GM19452 (cell line): ENCODE results near the gene UBE3D.

Source experiments
- ATAC-seq: cut with Tn5 transposase; IDR thresholded peaks from one replicate; pipeline ENCODE4 v1.9.1; 2021; ENCODE audit not compliant: unreplicated experiment

The UBE3D gene

GRCh38 chr6:83065511-83066192, at the start of gene UBE3D:
TSS of gene UBE3D (minus strand) at chr6:83065841. CDS start at chr6:83065718, 123 bp downstream.
- peak; percentile 65 for ATAC-seq

GRCh38 chr6:83114164-83114563, 48.5 kb upstream of the UBE3D start:
- ATAC-seq = no peak

GRCh38 chr6:83113258-83113657, 47.6 kb upstream of the UBE3D start:
- no peak for ATAC-seq

DNA sequence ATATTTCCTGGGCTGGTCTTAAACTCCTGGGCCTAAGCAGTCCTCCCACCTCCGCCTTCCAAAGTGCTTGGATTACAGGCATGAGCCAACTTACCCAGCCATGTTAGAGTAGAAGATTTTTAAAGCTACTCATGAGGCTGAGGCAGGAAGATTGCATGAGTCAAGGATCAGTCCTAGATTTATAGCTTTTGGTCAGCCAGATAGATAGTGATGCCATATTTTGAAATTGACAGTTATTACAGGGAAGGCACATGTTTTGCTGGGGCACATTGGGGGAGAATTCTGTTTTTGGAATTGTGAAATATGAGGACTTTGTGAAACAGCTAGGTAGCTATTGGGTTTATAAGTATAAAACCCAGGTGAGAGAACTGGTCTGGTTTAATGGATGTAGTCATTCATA, 42.7 kb upstream of the UBE3D start:
- ATAC-seq = no peak

DNA sequence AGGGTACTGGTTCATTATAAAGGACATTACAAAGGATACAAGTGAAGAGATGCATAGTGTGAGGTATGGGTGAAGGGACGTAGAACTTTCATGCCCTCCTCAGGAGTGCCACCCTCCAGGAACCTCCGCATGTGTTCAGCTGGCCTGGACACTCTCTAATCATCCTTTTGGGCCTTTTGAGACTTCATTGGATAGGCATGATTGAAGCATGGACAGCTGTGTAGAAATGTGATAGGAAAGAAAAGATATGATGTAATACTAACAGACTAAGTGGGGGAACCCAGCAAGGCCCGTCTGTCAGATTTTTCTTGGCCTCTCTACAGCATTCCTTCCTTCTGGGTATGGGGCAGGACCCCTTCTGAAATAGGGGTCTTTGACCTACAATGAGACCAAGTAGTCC, 32.9 kb upstream of the UBE3D start:
- ATAC-seq = no peak

GRCh38 chr6:83097675-83098074, 32.0 kb upstream of the UBE3D start:
- ATAC-seq = no peak

GRCh38 chr6:83097204-83097603, 31.6 kb upstream of the UBE3D start:
- no peak for ATAC-seq

GRCh38 chr6:83096791-83097190, 31.1 kb upstream of the UBE3D start:
- ATAC-seq = no peak

- ATAC-seq = no peak
Measured at GRCh38 chr6:83092756-83093399, 27.2 kb upstream of the UBE3D start.

GRCh38 chr6:83086751-83087150, 21.1 kb upstream of the UBE3D start:
- peak; percentile 97 for ATAC-seq

DNA sequence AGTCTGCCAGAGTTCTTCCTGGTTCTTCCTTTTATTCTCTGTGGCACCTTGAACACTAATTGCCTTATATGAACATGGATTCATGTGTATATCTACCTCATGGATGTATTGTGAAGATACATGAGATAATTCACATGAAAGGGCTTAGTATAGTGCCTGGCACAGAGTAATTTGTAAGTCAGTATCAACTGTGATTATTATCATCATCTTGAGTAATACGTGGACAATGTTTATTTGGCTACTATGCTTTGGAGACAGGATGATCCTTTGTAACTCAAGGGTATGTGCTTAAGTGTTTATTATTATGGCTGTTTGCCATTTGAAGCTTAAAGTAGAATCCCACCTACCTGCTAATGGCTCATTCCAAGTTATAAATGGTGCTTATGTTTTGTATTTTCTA, 17.8 kb upstream of the UBE3D start:
- no peak for ATAC-seq

DNA sequence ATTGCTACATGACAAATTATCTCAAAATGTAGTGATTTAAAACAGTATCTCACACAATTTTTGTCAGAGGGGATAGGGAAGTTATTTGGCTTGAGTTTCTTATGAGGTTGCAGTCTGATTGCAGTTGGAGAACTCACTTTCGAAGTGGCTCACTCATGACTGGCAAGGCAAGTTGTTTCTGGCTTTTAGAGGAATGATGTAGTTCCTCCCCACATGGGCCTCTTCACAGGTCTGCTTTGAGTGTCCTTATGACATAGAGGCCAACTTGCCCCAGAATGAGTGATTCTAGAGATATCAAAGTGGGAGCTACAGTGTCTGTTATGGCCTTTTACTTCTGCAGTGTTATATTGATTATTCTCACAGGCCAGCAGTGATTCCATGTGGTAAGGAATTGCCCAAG, 8.0 kb upstream of the UBE3D start:
- no peak for ATAC-seq

GRCh38 chr6:83072726-83073125, 7.1 kb upstream of the UBE3D start:
- no peak for ATAC-seq

DNA sequence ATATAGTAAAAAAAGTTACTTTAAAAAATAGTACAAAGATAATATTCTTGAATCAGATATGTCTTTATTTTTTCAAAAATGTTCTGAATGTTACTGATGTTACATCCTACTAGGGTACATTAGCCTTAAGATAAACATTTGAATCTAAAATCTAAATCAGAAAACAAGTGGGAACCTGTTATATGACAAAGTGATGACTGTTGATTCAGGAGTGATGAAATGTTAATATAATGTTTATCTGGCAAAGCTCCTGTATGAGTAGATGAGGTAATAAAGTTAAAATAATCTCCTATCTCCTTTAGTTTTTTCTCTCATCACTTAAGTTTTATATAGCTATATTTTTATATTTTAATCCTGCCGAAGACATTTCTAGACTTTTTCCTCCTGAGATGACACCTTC, 6.1 kb upstream of the UBE3D start:
- no peak for ATAC-seq

GRCh38 chr6:83071023-83071422, 5.4 kb upstream of the UBE3D start:
- peak; percentile 58 for ATAC-seq

- no peak for ATAC-seq
Measured at GRCh38 chr6:83069633-83070032, 4.0 kb upstream of the UBE3D start.

DNA sequence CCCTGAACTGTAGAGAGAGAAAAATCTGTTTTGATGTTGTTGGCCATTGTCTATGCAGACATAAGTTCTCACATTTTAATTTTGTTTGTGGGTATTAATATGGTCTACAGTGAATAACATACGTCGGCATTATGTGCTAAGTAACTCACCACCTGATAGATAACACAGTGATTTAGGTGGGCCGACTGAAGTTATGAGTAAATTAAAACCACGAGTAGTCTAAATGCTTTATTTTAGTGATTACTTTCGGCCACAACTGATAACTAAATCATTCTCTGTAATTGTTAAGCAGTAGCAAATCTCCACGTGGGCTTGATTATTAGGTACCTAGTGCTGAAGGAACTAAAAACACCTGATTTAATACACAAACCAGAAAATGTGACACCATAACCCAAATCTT, 3.0 kb upstream of the UBE3D start:
- no peak for ATAC-seq

GRCh38 chr6:83067448-83068439, 2.1 kb upstream of the UBE3D start, which contains the start of gene DOP1A:
TSS of gene DOP1A (plus strand) at chr6:83067671. CDS start at chr6:83096978, 29,307 bp downstream.
- peak; percentile 84 for ATAC-seq

- no peak for ATAC-seq
Measured at GRCh38 chr6:83062225-83062624, 3.4 kb downstream of the UBE3D start.

GRCh38 chr6:83061190-83061589, 4.5 kb downstream of the UBE3D start:
- ATAC-seq = no peak

DNA sequence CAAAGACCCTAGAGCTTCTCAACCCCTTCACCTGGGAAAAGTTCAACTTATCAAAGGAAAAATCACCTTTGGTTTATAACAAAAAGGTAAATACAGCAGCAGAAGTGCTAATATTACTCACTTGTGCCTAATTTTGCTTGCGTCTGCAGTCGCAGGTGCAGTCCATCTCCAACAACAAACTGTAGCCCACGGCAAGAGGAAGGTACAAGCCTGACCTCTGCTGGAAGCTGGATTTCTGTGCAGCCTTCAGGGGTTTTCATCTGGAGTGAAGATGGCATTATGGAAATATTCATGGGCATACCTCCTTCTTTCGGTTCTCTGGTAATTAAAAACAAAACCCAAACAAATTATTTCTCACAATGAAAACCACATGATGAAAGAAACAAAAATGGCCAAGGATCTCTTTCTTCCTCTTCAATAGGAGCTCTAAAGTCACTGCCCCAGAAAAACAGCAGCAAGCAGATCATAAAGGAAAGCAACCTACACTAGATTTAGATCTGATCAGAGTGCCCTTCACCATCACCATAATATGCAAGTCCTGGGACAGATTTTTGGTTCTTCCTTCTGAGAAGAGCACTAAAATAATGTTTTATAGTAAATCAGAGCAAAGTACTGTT, 7.8 kb downstream of the UBE3D start:
- peak; percentile 74 for ATAC-seq
